GM21619 (cell line): ENCODE data around the gene CCL8.
"Not testable (repeated sequence)": the region's sequence is repeated elsewhere in the genome, so short reads cannot be mapped to it uniquely, and the experiment has no call there.

ENCODE experiments used
- ATAC-seq: cut with Tn5 transposase; IDR thresholded peaks from one replicate; pipeline ENCODE4 v1.9.1; 2021; ENCODE audit not compliant: unreplicated experiment

The CCL8 gene

DNA sequence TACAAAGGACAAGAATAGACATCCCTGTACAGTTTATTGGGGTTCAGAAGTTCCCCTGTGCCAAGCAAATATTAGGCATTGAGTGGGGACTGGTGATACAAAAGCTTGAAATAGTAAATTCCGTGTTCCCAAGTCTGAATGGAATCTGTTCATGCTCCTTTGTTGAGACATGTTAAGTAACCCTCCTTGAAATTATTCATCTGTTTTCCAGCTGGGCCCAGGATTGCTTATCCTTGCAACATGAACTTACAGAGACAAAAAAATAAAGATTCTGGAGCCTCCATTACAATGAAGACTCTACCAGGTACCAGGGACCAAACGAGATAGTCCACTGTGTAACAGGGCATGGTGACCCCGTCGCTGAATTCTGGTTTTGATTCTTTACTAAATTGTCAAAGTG lies 6.1 kb upstream of the CCL8 start:
- no peak for ATAC-seq

DNA sequence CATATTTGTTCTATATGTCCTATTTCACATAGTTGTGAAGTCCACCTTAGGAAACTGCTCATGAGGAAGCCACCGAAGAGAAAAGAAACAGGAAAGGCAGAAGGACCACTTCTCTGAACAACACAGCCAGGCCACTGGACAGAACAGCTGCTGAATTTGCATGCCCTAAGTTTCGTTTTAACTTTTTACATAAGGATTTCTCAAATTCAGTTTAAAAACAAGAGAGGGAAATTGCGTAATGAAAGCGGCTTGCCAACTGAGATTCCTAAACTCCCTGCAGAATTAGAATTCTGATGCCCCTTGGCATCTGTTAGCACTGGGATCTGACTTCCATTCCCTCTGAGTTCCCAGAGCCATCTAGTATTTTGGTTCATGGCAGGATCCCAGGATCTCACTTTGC lies 5.0 kb upstream of the CCL8 start:
- ATAC-seq: no peak

DNA sequence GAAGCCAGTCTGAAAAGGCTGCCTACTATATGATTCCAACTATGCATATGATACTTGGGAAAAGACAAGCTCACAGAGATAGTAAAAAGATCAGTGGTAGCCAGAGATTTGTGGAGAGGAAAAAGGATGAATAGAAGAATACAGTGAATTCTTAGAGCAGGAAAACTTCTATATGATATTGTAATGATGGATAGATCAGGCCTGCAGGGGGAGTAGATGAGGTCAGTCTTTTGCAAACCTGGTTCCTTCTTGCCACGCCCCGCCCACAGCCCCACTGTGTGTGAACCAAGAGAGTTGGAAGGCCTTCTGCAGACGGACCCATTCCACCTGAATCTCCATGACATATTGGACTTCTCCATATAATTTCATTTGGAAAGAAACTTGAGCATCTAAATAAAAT lies 761 bp upstream of the CCL8 start:
- no peak for ATAC-seq

DNA sequence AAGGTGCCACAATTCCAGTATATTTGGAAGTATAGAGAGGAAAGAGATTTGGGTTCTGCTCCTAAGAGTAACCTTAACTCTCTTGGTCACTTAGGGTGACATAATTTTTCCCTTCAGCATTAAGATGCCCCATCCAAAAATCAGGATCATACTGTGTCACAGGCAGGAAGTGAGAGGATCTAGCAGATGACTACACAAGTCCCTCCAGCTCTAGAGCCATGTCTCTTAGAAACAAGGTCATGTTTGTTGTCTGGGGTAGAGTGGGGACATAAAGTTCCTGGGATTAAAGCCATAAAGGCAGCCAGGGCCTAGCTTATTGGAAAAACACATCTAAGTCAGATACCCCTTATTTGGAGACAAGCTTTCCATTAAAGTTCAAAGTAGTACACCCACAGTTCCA lies 2.7 kb downstream of the CCL8 start:
- no peak for ATAC-seq

DNA sequence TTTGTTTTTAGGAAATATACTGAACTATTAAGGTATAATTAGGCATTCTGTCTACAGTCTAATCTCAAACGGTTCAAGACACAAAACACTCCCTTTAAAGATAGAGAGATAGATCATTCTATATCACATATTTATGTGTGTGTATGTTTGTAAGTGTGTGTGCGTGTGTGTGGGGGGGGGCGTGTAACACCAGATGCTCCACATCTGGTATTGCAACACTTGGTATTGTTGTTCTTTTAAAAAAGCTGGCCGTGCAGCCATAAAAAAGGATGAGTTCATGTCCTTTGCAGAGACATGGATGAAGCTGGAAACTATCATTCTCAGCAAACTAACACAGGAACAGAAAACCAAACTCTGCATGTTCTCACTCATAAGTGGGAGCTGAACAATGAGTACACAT lies 8.3 kb downstream of the CCL8 start:
- ATAC-seq: not testable (repeated sequence)

DNA sequence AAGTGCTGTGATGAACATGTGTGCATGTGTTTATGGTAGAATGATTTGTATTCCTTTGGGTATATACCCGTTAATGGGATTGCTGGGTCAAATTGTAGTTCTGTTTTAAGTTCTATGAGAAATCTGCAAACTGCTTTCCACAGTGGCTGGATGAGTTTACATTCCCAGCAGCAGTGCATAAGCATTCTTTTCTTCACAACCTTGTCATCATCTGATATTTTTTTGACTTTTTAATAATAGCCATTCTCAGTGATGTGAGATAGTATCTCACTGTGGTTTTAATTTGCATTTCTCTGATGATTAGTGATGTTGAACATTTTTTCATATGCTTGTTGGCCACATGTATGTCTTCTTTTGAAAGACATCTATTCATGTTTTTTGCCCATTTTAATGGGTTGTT lies 18.5 kb downstream of the CCL8 start:
- ATAC-seq: no peak

DNA sequence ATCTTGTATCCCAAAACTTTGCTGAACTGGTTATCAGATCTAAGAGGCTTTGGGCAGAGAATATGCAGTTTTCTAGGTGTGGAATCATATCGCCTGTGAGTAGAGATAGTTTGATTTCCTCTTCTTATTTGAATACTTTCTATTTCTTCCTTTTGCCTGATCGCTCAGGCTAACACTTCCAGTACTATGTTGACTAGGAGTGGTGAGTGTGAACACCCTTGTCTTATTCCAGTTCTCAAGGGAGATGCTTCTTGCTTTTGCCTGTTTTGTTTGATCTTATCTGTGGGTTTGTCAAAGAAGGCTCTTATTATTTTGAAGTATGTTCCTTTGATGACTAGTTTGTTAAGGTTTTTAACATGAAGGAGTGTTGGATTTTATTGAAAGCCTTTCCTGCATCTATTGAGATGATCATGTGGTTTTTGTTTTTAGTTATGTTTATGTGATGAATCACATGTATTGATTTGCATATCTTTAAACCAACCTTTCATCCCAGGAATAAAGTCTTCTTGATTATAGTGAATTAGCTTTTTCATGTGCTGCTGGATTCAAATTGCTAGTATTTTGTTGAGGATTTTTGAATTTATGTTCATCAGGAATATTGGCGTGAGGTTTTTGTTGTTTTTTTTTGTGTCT lies 20.0 kb downstream of the CCL8 start:
- no peak for ATAC-seq

DNA sequence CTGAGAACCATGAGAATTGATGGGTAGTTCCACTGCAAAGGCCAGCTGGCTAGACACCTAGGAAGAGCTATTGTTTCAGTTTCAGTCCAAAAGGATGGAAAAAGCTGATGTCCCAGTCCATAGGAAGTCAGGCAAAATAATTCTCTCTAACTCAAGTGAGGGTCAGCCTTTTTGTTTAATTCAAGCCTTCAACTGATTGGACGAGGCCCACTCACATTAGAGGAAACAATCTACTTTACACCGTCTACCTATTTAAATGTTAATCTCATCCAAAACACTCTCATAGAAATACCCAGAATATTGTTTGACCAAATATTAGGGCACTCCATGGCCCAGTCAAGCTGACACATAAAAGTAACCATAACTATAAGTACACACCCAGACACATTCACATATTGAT lies 22.7 kb downstream of the CCL8 start:
- ATAC-seq: no peak

DNA sequence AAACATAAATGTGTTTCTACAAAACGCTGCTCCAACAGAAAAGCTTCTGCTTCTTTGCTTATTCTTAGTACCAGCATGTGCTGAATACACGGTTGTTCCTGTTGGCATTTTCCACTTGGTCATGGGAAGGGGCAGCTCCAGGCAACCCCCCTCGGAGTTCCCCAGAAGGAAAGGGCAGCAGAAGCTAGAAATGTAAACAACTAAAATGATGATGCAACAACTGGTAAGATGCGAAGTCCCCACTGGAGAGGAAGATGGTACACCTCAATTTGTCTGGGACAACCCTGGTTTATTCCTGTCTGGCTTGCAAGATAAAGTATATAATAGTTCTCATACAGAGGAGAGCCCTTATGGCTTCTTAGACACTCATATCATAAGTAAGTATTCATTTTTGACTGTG lies 27.8 kb downstream of the CCL8 start:
- no peak for ATAC-seq

DNA sequence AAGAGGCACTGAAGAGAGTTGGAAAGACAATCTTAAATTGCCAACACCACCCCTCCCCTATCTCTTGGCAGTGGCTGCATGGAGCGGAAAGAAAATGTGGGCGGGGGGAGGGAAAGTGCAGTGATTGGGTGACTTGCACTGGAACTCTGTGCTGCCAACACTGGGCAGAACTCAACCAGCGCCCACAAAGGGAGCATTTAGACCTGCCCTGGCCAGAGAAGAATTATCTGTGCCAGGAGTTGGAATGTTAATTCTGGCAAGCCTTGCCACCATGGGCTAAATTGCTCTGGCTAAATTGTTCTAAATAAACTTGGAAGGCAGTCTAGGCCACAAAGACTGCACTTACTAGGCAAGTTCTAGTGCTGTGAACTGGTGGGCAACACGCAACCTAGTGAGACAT lies 30.5 kb downstream of the CCL8 start:
- no peak for ATAC-seq

DNA sequence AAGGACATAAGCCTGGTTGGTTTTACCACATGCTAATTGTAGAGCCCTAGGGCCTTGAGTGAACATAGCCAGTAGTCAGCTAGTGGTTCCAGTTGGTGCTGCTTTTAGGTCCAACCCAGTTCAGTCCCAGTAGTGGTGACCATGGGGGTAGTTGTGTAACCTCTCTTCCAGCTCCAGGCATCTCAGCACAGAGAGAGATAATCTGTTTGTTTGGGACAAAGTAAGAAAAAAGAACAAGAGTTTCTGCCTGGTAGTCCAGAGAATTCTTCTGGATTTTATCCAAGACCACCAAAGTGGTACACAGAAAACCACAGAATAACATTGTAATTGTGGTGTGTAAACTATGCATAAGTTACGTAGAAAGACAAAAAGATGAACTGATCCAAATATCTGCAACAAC lies 31.9 kb downstream of the CCL8 start:
- ATAC-seq: no peak

DNA sequence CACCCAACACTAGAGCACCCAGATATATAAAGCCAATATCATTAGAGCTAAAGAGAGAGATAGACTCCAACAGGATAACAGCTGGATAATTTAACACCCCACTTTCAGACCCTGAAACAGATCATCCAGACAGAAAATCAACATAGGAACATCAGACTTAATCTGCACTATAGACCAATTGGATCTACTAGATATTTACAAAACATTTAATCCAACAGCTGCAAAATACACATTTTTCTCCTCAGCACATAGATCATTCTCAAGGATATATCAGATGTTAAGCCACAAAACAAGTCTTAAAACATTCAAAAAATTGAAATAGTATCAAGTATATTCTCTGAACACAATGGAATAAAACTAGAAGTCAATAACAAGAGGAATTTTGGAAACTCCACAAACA lies 33.0 kb downstream of the CCL8 start:
- no peak for ATAC-seq

DNA sequence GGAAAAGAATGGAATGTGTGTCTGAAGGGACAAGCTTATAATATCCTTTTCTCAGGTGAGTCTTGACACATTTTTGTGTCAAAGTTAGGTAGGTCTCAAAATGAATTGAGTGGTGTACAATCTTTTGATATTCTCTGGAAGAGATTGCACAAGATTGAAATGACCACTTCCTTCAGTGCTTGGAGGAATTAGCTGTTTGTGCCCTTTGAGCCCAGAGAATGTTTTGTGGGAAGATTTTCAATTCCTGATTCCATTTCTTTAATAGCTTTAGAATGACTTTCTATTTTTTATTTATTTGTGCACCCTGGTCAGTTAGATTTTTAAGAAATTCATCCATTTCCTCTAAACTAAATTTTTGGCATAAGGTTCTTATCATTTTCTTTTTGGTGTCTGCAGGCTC lies 35.4 kb downstream of the CCL8 start:
- ATAC-seq: no peak

DNA sequence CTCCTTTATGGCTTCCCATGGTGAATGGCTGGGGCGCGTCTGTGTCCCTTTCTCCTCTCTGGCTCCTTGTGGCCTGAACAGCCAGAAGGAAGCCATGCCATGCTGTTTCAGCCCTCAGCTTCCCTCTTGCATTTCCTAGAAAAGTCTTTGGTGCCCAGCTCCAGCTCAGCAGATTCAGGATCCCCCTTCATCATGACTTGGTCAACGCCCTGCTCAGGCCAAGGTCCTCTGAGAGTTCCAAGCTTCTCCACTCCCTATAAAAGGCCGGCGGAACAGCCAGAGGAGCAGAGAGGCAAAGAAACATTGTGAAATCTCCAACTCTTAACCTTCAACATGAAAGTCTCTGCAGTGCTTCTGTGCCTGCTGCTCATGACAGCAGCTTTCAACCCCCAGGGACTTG lies 37.0 kb downstream of the CCL8 start, which contains the start of gene CCL13:
Gene CCL13, plus strand, starts transcription at position 287 of the 400 bp plus-strand sequence. Its CDS starts 47 bp downstream, at position 334.
- ATAC-seq: no peak

DNA sequence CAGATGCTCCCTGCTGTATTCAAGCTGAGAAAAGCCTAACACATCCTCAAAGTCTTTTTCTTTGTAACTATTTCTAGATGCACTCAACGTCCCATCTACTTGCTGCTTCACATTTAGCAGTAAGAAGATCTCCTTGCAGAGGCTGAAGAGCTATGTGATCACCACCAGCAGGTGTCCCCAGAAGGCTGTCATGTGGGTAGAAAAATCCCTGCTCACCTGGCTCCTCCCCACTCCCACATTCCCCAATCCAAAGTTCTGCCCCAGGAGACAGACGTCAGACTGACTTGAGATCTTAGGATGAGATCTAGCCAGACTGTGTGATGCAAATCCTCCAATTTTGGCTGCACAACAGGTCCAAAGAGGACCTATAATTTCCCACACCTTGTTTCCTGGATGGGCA lies 38.2 kb downstream of the CCL8 start:
- no peak for ATAC-seq

DNA sequence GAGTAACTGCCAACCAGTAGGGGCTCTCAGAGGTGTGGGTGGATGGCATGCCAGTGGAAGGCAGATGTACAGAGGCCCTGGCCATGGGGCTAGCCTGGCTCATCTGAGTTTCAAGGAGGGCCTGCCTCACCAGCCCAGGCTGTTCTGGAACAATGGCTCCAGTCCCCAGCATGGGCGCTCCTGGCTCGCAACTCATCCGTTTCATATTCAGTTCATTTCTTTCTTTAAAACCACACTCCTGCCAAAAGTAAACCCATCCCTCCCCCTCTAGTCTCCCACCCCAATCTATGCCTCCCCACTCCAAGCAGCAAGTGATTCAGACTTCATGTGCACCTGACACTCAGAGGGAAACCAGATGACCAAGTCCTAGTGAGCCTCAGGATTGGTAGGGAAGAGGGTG lies 39.4 kb downstream of the CCL8 start:
- no peak for ATAC-seq

DNA sequence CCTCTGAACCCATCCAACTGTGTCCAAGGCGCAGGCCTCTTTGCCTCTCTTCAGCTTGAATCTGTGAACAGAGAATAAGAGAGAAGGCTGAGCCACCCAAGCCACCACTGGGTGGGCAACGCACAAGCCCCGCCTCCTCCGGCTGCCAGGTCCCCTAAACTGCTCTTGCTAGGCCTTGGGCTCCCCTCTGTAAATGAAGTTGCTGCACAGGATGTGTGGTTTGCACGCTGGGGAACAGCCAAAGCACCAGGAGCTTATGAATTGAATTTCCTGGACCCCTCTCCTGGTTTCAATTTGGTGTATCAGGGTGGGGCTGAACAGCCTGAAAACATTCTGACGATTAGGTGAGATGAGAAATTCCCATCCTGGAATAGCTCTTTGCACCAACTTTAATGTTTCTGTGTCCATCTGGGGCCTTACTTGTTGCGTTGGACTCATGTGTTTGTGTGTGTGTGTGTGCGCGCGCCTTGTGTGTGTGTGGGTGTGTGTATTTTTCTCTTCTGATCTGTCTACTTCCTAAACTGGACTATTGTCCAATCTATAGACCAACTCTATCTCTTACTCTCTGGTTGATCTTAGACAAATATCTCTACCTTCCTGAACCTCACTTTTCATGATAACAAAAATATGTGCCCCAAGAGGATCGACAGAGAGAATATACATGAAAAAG lies 41.5 kb downstream of the CCL8 start:
- ATAC-seq: no peak

DNA sequence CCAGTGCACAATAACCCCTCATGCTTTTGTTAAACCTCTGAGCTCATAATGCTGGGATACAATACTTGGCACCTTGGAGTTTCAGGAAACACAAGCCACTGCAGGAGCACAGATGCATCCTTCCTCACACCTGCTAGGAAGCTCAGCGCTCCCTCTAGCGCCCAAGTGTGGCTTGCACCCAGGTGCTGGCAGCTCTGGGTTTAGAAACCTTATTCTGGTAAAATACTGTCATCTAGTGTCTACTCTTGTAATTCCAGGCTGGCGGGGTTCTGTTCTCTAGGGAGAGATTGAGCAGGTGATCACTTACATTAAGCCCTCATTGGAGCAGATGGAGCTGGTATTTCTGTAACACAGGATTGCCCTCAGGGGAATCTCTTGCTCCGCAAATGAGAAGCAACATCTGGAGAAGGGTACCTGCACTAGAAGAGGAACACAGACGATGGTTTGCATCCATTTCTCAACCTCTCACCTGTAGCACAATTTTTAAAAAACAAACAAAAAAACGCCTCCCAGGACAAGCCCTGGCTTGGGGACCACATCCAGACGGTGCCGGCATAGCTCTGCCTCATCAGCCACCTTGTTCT lies 42.3 kb downstream of the CCL8 start:
- ATAC-seq: peak; percentile 83

DNA sequence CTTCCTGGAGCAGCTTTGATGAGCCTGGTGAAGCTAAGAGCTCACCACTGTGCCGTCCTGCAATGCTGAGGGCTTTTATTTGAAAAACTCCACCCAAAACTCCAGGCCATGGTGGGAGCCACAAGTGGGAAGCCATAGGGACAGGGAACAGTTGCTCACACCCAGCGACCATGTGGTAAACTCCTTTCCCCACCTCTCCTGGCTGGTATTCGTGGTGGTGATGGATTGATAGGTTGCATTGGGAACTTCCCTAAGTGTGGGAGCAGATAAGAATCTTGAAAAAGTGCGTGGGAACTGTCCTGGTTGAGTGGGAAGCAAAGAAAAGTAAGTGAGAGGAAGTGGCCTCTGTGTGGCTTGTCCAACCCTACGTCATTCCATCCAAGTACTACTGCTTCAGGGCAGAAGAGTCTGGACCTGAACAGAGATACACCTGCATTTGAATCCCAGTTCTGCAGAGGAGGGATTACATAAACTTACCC lies 44.0 kb downstream of the CCL8 start, which contains the start of gene CCL1:
Gene CCL1, minus strand, starts transcription at position 51 of the 479 bp plus-strand sequence. CDS start 72 bp downstream, outside the sequence.
- no peak for ATAC-seq

DNA sequence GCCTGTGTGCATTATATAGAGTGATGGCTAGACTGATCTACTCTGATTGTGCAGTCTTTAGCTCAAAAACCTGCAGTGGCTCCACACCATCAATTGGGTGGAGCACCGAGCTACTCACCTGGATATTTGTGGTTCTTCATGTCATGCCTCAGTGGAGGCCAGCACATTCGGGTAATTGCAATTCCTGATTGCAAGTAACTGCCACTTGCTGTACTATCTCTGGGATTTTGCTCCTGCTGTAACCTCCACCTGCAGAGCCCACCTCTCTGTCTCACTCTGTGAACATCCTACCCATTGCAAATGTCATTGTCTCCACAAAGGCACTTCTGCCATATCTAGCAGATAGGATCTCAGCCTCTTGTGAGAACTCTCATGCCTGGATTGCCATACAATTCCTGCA lies 45.5 kb downstream of the CCL8 start:
- ATAC-seq: no peak

DNA sequence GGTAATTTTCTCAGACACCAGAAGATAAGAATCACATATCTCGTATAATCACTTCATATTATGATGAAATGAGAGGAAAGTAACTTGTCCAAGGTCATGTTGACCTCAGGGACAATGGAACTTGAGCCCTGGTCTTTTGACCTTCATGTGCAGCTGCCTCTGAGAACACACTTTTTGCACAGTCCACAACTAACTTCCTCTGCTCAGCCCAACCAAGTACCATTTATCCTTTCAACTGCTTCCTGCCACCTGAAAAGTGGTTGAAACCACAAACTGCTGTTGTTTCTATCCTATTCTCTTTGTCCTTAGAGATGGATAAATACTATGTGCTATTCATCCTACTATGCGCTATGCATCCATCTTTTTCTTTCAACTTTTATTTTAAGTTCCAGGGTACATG lies 46.1 kb downstream of the CCL8 start:
- no peak for ATAC-seq

DNA sequence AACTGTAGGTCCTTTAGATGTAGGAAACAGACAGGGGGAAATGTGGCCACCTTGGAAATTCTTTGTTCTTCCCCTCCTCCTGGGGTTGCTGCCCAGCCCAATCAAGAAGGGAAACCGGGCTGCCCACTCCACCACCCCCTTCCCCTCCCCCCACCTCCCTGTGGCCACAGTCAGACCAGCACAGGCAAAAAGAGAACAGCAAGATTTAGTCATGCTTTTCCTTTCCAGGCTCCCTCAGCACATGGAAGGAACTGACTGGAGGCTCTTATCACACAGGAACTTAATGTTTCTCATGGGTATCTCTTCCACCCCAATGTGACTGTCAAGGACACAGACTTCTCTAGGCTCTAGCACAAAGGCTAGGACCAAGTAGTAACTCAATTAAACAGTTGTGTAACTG lies 46.8 kb downstream of the CCL8 start:
- ATAC-seq: no peak
